AG09309 (cell line): ENCODE data around the gene SHC4.
A peak's percentile ranks its signal among the peaks of the same experiment; 100 is the strongest.

Experiments used
- DNase-seq: peaks from one replicate; pipeline ENCODE4 v3.0.0-alpha.2; 2010; ENCODE audit warnings: low read depth
- H3K4me3 ChIP-seq: 2 replicates; pipeline ENCODE4 v1.5.1; 2011; ENCODE audit warnings: mild to moderate bottlenecking, low read depth, low read length, moderate library complexity; ENCODE audit not compliant: control insufficient read depth
- TF ChIP-seq, protein P1 (sequence below): IDR thresholded peaks from 2 replicates; pipeline ENCODE4 v1.5.1; 2011; ENCODE audit warnings: mild to moderate bottlenecking, low read depth, low read length, inconsistent platforms; ENCODE audit not compliant: insufficient read depth, control insufficient read depth; ENCODE audit errors: missing control alignments

SHC4 gene

DNA sequence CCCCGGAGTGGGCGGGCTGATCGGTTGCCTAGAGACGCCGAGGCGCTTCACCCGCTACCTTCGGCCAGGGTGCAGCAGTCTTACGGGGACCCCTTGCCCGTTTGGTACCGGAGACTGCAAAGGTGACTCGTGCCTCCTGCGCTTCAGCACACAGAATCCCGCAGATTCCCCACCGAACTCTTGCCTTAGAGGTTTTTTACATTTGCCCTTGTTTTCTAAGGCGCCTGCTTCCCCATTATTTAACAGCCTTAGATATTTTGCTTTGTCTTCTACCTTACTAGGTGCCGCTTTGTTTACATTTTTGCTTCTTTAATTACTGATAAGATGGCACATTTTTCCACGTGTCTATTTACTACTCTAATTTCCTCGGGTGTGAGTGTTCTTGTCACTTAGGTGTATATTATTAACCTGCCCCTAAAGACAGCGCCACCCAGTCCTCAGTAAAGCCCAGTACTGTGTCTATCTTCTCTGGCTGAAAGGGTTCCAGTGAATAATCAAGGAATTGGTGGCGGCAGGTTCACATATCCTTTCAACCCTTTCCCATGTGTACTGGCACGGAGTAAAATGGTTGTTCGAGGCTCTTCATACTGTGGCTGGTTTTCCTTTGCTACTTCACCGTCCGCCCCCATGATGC lies 152.3 kb downstream of the SHC4 start:
- DNase-seq, result no peak

DNA sequence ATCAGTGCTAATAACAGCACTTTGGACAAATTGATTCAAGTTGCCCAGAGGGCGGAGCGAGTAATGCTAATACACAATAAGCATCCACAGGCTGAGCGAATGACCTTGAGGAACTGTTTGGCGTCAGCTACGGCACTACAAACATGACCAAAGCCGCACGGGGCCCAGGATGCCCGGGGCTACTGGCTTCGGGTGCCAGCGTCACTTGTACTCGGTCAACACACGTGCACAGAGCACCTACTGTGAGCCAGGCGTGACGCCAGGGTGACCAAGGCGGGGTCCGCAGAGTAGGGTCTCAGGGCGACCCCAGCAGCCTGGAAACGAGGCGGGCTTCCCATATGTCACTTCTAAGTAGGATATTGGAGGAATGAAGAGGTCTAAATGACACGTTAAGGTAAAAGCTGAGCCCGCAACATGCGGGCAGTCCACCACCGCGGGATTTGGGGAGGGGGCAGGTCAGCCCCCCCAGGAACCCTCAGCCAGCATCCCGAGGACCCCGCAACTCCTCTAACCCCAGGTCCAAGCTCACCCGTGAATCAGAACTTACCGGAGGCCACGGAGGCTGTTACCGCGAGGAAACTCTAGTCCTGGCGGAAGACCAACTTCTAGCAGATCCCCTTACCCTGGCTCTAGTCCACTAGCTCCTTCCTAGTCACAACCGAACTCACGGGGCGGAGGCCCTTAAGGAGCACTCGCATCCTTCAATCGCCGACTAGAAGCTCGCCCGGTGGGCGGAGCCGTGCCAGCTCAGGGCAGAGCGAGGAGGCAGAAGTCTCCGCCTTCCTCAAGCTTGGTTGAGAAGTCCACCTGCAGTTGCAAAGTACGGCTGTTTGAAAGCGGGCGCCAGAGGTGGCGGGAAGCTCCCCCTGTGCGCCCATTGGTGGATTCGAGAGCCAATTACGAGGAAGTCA lies 153.1 kb downstream of the SHC4 start, which contains the start of gene CEP152:
TSS of gene CEP152 (minus strand) at position 656 of the 911 bp plus-strand sequence. CDS start 5,420 bp downstream, outside the sequence.
- DNase-seq, result peak; percentile 97
- TF ChIP-seq, protein P1, sequence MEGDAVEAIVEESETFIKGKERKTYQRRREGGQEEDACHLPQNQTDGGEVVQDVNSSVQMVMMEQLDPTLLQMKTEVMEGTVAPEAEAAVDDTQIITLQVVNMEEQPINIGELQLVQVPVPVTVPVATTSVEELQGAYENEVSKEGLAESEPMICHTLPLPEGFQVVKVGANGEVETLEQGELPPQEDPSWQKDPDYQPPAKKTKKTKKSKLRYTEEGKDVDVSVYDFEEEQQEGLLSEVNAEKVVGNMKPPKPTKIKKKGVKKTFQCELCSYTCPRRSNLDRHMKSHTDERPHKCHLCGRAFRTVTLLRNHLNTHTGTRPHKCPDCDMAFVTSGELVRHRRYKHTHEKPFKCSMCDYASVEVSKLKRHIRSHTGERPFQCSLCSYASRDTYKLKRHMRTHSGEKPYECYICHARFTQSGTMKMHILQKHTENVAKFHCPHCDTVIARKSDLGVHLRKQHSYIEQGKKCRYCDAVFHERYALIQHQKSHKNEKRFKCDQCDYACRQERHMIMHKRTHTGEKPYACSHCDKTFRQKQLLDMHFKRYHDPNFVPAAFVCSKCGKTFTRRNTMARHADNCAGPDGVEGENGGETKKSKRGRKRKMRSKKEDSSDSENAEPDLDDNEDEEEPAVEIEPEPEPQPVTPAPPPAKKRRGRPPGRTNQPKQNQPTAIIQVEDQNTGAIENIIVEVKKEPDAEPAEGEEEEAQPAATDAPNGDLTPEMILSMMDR, result no peak
- H3K4me3 ChIP-seq, result peak within 1 kb of the TSS; percentile 93

More for the DNA sequence above, 152.3 kb downstream of the SHC4 start:
- TF ChIP-seq, protein P1, result no peak
- peak overlapping the region; percentile 93 for H3K4me3 ChIP-seq

DNA sequence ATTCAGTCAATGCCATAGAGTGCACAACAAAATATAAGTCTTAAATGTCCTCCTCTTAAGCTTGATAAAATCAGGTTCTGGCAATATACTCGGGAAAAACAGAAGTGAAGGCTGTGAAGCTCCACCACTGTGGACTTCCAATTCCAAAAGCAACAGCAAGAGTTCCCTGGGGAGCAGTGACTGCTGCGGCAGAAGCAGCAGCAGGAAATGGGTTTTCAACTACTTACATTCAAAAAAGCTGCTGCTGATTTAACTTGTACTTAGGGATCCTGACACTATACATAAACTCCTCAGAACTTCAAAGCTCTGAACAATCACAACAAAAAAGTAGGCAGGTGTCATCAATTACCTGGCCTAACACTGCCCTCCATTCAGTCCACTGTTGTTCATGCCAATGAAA lies 157.6 kb downstream of the SHC4 start:
- H3K4me3 ChIP-seq, result no peak overlapping the region
- TF ChIP-seq, protein P1, result no peak
- DNase-seq, result no peak

DNA sequence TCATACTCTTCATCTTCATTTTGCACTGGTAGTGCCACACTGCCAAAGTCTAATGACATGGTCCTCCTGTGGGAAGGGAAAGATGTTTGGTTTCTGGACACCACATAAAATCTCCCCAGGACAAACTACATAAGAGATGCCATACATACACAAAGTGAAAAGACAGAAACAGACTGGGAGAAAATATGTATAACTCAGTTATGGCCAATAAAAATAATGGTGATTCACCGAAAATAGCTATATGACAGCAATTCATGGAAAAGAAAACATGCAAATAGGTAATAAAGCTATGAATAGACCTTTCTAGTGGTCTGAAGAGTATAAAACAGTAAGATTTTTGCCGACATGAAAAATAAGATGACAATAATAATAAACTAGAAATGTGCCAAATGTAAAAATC lies 158.1 kb downstream of the SHC4 start:
- H3K4me3 ChIP-seq, result no peak overlapping the region
- DNase-seq, result no peak
- TF ChIP-seq, protein P1, result no peak

DNA sequence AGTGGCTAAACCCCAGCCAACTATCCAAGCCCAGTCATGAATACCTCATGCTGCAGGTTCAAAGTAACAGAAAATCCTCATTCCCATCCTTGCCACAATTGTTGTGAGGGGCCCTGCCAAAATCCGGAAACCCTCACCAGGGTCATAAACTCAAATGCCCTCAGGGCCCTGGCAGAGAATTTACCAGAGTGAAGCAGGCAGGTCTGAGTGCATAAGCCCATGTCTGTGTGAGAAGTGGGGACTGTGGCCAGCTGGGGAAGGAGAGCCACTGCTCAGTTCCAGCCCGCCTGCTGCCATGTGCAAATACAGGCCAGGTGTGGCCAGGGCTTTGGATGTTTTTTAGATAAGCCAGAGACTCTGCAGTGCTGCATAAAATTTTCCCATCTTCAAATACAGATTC lies 159.8 kb downstream of the SHC4 start:
- TF ChIP-seq, protein P1, result no peak
- DNase-seq, result no peak
- no peak overlapping the region for H3K4me3 ChIP-seq

DNA sequence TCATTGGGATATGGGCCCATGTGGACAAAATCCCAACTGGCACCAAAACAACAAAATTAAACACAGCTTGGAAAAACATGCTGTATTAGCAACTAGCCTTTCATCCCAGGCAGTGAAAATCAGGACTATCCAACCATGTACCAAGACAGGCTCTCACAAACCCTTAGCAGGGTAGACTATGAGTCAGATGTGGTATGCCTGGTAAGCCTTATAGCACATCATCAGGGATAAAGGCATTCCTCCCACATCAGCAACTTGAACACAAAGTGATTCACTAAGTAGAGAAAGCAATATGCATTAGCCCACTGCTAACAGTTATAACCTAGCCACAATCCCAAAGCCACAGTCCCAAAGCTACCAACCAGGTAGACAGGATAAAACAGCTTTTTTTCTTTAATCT lies 160.9 kb downstream of the SHC4 start:
- peak; percentile 88 for DNase-seq
- no peak overlapping the region for H3K4me3 ChIP-seq
- TF ChIP-seq, protein P1, result no peak
